PC-9 (cell line): ENCODE data around the gene RGL1.

Experiments
- CTCF ChIP-seq: fragments of 200-600 bp; sonication (generic); conservative IDR thresholded peaks from 2 replicates; pipeline ENCODE4 v1.6.1; 2017; ENCODE audit warnings: mixed run types, antibody characterized with exemption, mild to moderate bottlenecking, moderate library complexity
- EZH2 ChIP-seq: fragments of 200-600 bp; sonication (generic); IDR thresholded peaks from 2 replicates; pipeline ENCODE4 v1.8.0; 2017; ENCODE audit warnings: antibody characterized with exemption, low read depth

- TF ChIP-seq CTCF (no peak), EZH2 (no peak)
Observed at GRCh38 chr1:183886853-183887252, 81.9 kb downstream of the RGL1 start.
